Spleen (tissue), 11 donors: ENCODE measurements around the gene DPM3. TPM values are rescaled to one million over a fixed set of nuclear protein-coding genes. Genes with fewer than 3 reads are reported as not detected.

Source experiments
- DNase-seq: peaks from one replicate; pipeline ENCODE4 v3.0.0-alpha.2; 2020
- H3K27ac ChIP-seq, 8 donors: fragments of 200-600 bp; sonication (generic) in 7 of 8; 1 replicate in 4 of 8; 2 replicates in 4 of 8; pipeline versions ENCODE4 v1.5.0 to v1.8.0; 2016 to 2021; ENCODE audit warnings: inconsistent platforms in 4 of 8, mild to moderate bottlenecking in 4 of 8, moderate library complexity in 1 of 8
- H3K27me3 ChIP-seq, 7 donors: fragments of 200-600 bp; sonication (generic) in 6 of 7; replicated peaks in 1 of 7; 1 replicate in 4 of 7; 2 replicates in 3 of 7; pipeline versions ENCODE4 v1.5.0 to v1.8.0; 2016 to 2021; ENCODE audit warnings: inconsistent platforms in 3 of 7, mild to moderate bottlenecking in 1 of 7
- H3K36me3 ChIP-seq, 6 donors: fragments of 200-600 bp; sonication (generic) in 5 of 6; 1 replicate in 4 of 6; 2 replicates in 2 of 6; pipeline versions ENCODE4 v1.5.0 to v1.8.0; 2016 to 2021; ENCODE audit warnings: inconsistent platforms in 2 of 6
- H3K4me1 ChIP-seq, 6 donors: fragments of 200-600 bp; sonication (generic) in 5 of 6; 1 replicate in 3 of 6; 2 replicates in 3 of 6; pipeline versions ENCODE4 v1.5.0 to v1.8.0; 2016 to 2021; ENCODE audit warnings: inconsistent platforms in 3 of 6
- H3K4me3 ChIP-seq, 8 donors: fragments of 200-600 bp; sonication (generic) in 7 of 8; 1 replicate in 4 of 8; 2 replicates in 4 of 8; pipeline versions ENCODE4 v1.5.0 to v1.8.0; 2016 to 2021; ENCODE audit warnings: inconsistent platforms in 4 of 8, mild to moderate bottlenecking in 4 of 8, moderate library complexity in 2 of 8
- H3K9me3 ChIP-seq, 8 donors: fragments of 200-600 bp; sonication (generic) in 7 of 8; 1 replicate in 4 of 8; 2 replicates in 4 of 8; pipeline versions ENCODE4 v1.5.0 to v1.8.0; 2016 to 2021; ENCODE audit warnings: inconsistent platforms in 4 of 8
- CTCF ChIP-seq, 11 experiments: fragments of 200-600 bp in 7 of 11; fragments of 450-650 bp in 4 of 11; sonication (generic) in 4 of 11; IDR thresholded peaks in 8 of 11; conservative IDR thresholded peaks in 3 of 11; 1 replicate in 7 of 11; 2 replicates in 4 of 11; pipeline versions ENCODE4 v1.4.0 to v1.8.0; 2016 to 2021; ENCODE audit warnings: antibody characterized with exemption in 11 of 11, inconsistent platforms in 4 of 11, mild to moderate bottlenecking in 1 of 11
- POLR2A ChIP-seq, 3 donors: fragments of 450-650 bp; IDR thresholded peaks; one replicate each; pipeline ENCODE4 v1.5.1; 2017; ENCODE audit warnings: antibody characterized with exemption in 3 of 3, mild to moderate bottlenecking in 1 of 3
- POLR2AphosphoS5 ChIP-seq, 3 donors: sonication (generic); formaldehyde crosslinking; IDR thresholded peaks; one replicate each; pipeline ENCODE4 v1.5.1; 2017; ENCODE audit warnings: antibody characterized with exemption in 3 of 3
- WGBS, 5 donors: extraction: QIAGEN DNeasy Blood & Tissue Kit in 3 of 5; methylation state at CpG; one replicate each; pipeline versions ENCODE4 v1.1.5 to v1.1.7; 2013 to 2018; 5-methylcytosine and 5-hydroxymethylcytosine counted together
- intact Hi-C: fragments of 100-400 bp; cut with DNase I; formaldehyde crosslinking; loops from one replicate; pipeline ENCODE4 v1.15.0; 2023; ENCODE audit warnings: low total_unique reads
- polyA plus RNA-seq, 3 donors: library from polyadenylated mRNA; stranded (reverse); fragments of 200-250 nt; gene quantifications; one replicate each; pipeline ENCODE4 v1.2.1, GENCODE V29; 2013
- total RNA-seq, 7 donors: library from RNA; depleted of rRNA in 3 of 7; stranded (reverse); fragments of >200 nt in 3 of 7; fragmentation: NEBNext Ultra II Directional in 4 of 7; extraction: Animal tissue kit (Norgen Biotek cat#: 25700) in 4 of 7; gene quantifications; one replicate each; pipeline versions ENCODE4 v1.1.0 to v1.2.1, GENCODE V29; 2016 to 2021
- donor health status: healthy with polysubstance abuse.
- donor health status: DM: no; HTN: no; CAD: no; lungs with moderate emphysema.
- donor health status: DM: no; HTN: no; CAD: no.
- donor health status: Bipolar disorder and iron deficiency.
- donor health status: healthy.
- donor health status: DM: no; HTN: no; CAD: no.
- donor health status: DM: yes; HTN: yes; CAD: no.

Gene DPM3
- total and polyA plus RNA-seq, 10 donors = 25.0 to 262 (median 54.1) TPM

DNA sequence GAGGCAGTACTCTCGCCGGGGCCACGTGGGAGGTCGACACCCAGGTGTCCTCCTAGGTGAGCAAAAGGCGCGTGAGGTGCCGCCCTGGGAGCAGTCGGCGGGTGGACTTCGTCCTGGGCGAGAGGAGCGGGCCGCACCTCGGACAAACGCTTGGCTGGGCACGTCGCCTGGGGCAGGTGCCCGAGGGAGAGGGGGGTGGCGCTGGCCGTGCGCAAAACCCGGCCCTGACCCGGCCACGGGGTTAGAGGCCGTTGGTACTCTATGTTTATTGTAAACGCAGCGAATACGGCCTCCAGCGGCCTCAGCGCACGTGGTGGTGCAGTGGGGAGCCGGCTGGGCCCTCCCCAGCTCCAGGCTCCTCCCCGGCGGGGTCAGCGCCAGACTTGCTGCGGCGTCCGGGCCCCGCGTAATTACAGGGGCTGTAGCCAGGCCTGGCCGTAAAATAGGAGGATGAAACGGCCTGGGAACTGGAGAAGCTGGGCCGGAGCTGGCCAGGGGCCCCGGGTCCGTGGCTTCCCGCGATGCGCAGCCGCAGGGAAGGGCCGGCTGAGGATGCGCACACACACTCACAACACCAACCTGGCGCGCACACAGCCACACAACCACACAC lies 14.3 kb downstream of the DPM3 start:
- DNase-seq = peak; percentile 72
- no peak overlapping the region for H3K27ac ChIP-seq
- peaks cover 0 to 63% (median 39%) of the 10 kb centered on the region in 7 donors for H3K27me3 ChIP-seq
- WGBS, 5 donors = 61 to 68% (median 63%) methylated on average over 27 to 53 of the region's 53 CpGs
- no peaks in the 10 kb centered on the region for H3K36me3 ChIP-seq
- no peak for TF ChIP-seq CTCF (IDR thresholded peaks at IDR 0.05 in 8 of 11, conservative IDR thresholded peaks at IDR 0.05 in 3 of 11)
- TF ChIP-seq POLR2A (IDR thresholded peaks at IDR 0.05) = no peak
- no peak for TF ChIP-seq POLR2AphosphoS5 (IDR thresholded peaks at IDR 0.05)
- intact Hi-C loops = no loop called here
- H3K4me3 ChIP-seq = peak overlapping the region in 6 of 8 donors; percentile 55 to 85 (median 63)
- H3K9me3 ChIP-seq = no peaks in the 10 kb centered on the region
- peaks cover 29 to 53% (median 40%) of the 10 kb centered on the region in 6 donors for H3K4me1 ChIP-seq

DNA sequence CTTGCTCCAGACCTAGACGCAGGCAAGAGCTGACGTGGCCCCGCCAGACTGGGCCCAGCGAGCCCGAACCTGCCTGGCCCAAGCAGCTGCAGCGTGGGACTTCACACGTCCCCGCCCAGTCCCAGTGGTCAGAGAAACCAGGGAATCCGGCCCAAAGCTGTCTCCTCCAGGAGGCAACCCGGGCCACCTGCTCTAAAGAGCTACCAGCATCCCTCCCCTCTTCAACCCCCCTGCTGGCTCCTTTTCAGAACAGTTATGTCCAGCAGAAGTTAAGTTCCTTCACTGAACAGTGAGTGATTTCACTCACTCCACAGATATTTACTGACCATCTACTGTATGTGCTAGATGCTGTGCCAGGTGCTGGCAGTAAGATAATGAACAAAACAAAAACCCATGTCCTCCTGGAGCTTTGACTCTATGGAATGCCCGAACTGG lies 14.8 kb downstream of the DPM3 start:
- WGBS, 5 donors = 73 to 93% (median 86%) methylated on average over 9 to 11 of the region's 11 CpGs
- no peak for DNase-seq

DNA sequence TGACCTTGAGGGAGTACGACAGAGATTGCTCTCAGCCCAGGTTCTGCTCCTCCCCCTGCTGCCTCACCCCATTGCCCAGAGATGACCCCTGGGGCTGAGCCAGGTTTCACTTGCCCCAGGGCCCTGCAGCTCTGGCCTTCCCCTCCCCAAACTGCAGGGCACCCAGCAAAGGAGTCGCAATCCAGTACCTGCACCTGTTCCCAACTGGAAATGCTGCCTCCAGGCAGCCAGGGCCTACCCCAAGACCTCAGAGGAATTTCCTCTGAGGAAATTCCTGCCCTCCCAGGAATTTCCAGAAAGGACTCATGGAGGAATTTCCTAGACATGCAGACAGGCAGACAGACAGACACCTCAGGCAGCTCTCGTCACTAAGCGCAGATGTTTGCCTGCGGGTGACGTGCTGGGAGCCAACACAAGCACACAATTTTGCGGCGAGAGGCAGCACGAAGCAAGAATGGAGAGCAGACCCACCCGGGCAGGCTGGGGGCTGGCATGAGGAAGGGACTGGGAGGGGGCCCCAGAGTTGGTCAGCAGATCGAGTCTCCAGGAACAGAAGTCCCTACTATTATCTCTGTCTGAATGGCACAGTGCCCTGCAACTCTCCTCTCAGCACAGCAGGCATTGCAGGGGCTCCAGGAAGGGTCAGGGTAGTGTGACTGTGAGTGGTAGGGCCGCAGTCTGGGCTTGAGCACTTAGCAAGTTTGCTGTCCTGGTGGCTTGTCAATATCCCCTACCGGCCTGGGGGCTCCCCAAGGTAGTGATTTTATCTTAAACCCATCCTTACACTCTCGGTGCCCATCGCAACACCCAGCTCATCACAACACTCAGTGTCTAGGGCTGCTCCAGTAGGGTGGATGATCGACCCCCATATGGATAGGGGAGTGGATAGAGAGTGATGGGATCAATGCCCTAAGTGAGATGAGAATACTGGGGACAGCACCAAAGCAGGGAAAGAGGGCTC lies 15.5 kb downstream of the DPM3 start:
- DNase-seq = no peak

More for the DNA sequence above, 14.8 kb downstream of the DPM3 start:
- Histone ChIP-seq H3K27me3 (peaks cover 0 to 63% (median 39%) of the 10 kb centered on the region in 7 donors), H3K9me3 (no peaks in the 10 kb centered on the region), H3K36me3 (no peaks in the 10 kb centered on the region), H3K4me1 (peaks cover 29 to 48% (median 40%) of the 10 kb centered on the region in 6 donors), H3K27ac (no peak overlapping the region), H3K4me3 (no peak overlapping the region)
- TF ChIP-seq CTCF (IDR thresholded peaks at IDR 0.05 in 8 of 11, conservative IDR thresholded peaks at IDR 0.05 in 3 of 11) = no peak
- TF ChIP-seq POLR2A (IDR thresholded peaks at IDR 0.05) = no peak
- TF ChIP-seq POLR2AphosphoS5 (IDR thresholded peaks at IDR 0.05) = no peak
- intact Hi-C loops = no loop called here

More for the DNA sequence above, 15.5 kb downstream of the DPM3 start:
- 80 to 94% (median 88%) methylated on average over 16 of the region's 16 CpGs for WGBS, 5 donors
- TF ChIP-seq POLR2A (IDR thresholded peaks at IDR 0.05) (no peak), CTCF (IDR thresholded peaks at IDR 0.05 in 8 of 11, conservative IDR thresholded peaks at IDR 0.05 in 3 of 11) (no peak), POLR2AphosphoS5 (IDR thresholded peaks at IDR 0.05) (no peak)
- Histone ChIP-seq H3K4me3 (no peak overlapping the region), H3K36me3 (no peaks in the 10 kb centered on the region), H3K27ac (no peak overlapping the region), H3K9me3 (no peaks in the 10 kb centered on the region), H3K27me3 (peaks cover 0 to 57% (median 35%) of the 10 kb centered on the region in 7 donors), H3K4me1 (peaks cover 27 to 42% (median 37%) of the 10 kb centered on the region in 6 donors)
- intact Hi-C loops = no loop called here
